ENCODE results near the gene MCCD1.

The MCCD1 gene

DNA sequence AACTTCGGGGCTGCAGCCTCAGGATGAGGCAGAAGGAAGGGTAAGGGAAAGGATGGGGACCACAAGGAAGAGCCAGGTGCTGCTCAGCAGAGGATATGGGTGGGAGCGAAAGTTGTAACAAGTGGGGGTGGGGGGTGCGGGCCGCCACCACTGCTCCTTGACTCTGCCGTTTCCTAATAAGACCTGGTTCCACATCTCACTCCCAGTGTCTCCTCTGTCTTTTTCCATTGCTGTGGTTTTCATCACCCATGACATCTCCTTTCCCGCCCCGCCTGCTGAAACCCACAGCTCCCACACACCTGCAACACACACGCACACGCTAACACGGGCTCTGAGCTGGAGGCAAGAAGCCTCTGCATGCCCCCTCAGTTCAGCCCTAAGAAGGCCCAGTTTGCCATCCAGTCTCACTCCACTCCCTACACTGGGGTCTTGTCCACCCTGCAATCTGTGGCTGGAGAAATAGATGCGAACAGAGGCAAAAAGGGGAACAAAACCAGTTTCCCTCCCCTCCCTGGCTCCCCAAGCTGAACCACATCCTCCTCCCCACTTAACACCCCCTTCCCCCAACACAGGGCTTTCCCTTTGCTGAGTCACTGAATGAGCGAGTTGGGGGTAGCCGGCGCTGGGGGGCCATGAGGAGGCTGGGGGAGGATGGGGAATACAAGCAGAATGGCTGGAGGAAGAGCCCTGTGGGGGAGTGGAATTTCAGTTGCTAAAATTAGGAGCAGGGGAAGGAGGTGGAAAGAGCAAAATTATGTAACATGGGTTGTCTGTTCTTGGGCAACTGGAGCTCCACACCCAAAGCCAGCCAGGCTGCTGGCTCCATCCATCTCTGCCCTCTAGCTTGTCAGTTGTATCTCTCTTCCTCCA lies 30.1 kb downstream of the MCCD1 start:
- TF ChIP-seq, protein P1, sequence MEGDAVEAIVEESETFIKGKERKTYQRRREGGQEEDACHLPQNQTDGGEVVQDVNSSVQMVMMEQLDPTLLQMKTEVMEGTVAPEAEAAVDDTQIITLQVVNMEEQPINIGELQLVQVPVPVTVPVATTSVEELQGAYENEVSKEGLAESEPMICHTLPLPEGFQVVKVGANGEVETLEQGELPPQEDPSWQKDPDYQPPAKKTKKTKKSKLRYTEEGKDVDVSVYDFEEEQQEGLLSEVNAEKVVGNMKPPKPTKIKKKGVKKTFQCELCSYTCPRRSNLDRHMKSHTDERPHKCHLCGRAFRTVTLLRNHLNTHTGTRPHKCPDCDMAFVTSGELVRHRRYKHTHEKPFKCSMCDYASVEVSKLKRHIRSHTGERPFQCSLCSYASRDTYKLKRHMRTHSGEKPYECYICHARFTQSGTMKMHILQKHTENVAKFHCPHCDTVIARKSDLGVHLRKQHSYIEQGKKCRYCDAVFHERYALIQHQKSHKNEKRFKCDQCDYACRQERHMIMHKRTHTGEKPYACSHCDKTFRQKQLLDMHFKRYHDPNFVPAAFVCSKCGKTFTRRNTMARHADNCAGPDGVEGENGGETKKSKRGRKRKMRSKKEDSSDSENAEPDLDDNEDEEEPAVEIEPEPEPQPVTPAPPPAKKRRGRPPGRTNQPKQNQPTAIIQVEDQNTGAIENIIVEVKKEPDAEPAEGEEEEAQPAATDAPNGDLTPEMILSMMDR (conservative IDR thresholded peaks at IDR 0.05; ENCODE audit: low read depth): no peak
- H3K27ac ChIP-seq: peak overlapping the region; percentile 57
- POLR2A ChIA-PET (ENCODE audit: low non-redundant PET): no interaction called here
- DNase-seq (ENCODE audit: low spot score): no peak
- CTCF ChIA-PET: interaction anchor here (0.6 kb wide), 1 partner anchor 38 kb away, joined by 3 read pairs; no protein-coding TSS in a partner anchor

DNA sequence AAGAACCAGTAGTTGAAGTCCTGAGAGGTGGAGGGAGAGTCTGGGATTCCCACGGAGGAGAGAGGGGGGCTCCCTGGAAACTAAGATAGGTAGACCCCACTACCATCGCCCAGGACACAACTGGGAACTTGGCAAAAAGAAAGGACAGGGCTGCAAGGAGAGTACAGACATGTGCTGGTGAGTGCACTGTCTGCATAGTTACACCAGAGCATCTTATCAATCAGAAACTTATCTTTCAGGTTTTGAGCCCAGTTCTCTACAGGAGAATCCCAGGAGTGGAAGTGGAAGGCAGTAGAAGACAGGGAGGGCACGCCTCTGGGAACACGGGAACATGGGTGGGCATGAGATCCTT lies 30.8 kb downstream of the MCCD1 start:
- TF ChIP-seq, protein P1 (conservative IDR thresholded peaks at IDR 0.05; ENCODE audit: low read depth): no peak
- DNase-seq (ENCODE audit: low spot score): no peak
- CTCF ChIA-PET: no interaction called here
- H3K27ac ChIP-seq: peak overlapping the region; percentile 57
- POLR2A ChIA-PET (ENCODE audit: low non-redundant PET): no interaction called here

DNA sequence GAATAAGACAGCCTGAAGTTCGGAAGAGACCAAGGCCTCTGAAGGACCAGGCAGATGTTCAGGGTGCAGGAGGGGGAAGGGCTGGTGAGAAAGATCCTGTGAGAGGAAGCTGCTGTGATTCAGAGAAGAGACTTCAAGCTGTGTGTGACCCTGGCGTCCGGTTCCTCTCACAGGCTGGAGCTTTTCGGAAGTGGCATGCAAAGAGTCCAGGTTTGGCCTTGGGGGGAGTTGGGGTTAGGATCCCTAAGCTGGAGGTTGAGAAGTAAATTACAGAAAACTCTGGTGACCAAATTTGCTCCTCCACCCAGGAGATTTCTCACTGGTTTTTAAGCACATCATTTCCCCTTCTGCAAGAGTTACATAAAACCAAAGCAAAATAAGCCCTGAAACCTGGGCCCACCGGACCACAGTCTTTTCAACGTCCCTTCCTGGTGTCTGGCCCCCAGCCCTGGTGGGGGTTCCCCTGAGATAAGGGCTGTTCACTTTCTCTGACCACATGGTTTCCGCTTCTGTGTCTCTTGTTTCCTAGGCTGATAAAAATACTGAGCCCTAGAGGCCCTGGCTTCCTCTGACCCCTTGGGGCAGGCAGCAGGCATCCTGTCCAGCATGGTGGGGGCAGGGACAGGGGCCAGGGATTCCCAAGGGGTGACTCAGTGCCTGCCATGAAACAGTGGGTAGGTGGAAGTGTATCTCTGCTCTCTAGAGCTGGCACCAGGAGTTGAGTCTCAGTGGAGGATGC lies 31.4 kb downstream of the MCCD1 start:
- peak; percentile 65 for DNase-seq (ENCODE audit: low spot score)
- TF ChIP-seq, protein P1 (conservative IDR thresholded peaks at IDR 0.05; ENCODE audit: low read depth): no peak
- CTCF ChIA-PET: interaction anchor here (0.6 kb wide), 1 partner anchor 66 kb away, joined by 5 read pairs; no protein-coding TSS in a partner anchor
- H3K27ac ChIP-seq: peak overlapping the region; percentile 57
- POLR2A ChIA-PET (ENCODE audit: low non-redundant PET): no interaction called here

DNA sequence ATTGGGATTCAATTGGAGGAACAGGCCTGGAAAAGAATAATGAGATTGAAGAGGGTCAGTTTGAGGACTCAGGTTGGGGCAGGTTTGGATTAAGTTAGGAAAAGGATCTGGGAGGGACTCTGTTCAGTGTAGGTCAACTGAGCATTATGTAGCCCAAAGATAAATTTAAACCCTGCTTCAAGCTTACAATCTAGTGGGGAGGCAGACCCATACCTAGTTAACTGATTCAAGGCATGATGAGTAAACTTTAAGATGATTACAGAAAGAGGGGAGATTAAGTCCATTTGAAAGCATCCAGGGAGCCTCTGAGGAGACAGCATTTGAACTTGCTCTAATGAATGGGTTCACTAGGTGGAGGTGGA lies 31.9 kb downstream of the MCCD1 start:
- H3K27ac ChIP-seq: peak overlapping the region; percentile 57
- TF ChIP-seq, protein P1 (conservative IDR thresholded peaks at IDR 0.05; ENCODE audit: low read depth): no peak
- DNase-seq (ENCODE audit: low spot score): no peak
- CTCF ChIA-PET: interaction anchor here (0.6 kb wide), 1 partner anchor 66 kb away, joined by 5 read pairs; no protein-coding TSS in a partner anchor
- POLR2A ChIA-PET (ENCODE audit: low non-redundant PET): no interaction called here

DNA sequence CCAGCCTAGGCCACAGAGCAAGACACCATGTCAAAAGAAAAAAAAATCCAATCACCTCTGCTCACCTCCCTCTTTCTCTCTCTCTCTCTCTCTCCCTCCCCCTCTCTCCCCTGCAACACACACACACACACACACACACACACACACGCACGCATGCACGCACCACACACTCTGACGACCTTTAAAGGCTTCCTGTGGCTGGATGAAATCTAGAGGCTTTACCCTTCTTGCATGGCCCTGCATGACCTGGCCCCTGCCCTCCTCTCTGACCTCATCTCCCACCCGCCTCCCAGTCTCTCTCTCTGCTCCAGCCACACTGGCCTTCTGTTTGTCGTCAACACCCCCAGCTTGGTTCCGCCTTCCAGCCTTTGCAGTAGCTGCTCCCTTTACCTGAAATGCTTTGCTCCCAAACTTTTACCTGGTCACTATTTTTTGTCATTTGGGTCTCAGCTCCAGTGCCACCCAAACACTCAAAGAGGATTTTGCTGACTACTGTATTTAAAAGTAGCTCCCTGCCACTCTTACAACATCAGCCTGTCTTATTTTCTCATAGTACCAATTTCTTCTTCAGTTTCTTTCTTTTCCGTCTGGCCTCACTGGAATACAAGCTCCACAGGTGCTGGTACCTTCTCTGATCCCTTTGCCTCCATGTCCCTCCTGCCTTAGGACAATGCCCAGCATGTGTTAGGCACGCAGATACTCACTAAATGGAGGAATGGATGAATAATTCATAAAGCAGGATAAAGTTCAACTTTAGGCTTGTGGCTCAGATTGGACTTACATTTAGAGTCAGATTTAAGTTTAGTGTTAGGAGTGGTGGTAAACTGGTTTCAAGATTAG lies 39.0 kb downstream of the MCCD1 start:
- H3K27ac ChIP-seq: no peak overlapping the region
- no peak for DNase-seq (ENCODE audit: low spot score)
- TF ChIP-seq, protein P1 (conservative IDR thresholded peaks at IDR 0.05; ENCODE audit: low read depth): no peak
- ChIA-PET CTCF (interaction anchor here (0.6 to 1.7 kb wide), 3 partner anchors 13 to 431 kb away, joined by 3 to 5 read pairs (median 3); no protein-coding TSS in a partner anchor), POLR2A (ENCODE audit: low non-redundant PET) (no interaction called here)

DNA sequence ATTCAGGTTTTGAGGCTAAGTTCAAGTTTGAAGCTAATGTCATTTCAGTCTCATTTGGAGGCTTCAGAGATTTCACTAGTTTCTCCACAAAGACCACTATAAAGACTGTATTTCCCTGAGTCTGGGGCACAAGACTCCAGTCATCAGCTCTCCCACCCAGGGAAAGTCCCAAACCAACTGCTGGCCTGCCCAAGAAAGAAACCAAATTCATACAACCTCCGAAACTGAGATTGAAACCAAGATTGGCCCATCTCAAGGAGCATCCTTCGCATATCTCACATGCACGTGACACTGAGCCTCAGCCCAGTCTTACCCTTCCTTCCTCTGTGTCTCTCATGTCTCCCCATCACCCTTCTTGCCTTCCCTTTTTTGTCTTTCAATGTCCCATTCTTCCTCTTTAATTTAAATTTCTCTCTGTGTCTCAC lies 39.8 kb downstream of the MCCD1 start:
- no peak overlapping the region for H3K27ac ChIP-seq
- ChIA-PET CTCF (interaction anchor here (1.7 kb wide), 1 partner anchor 12 kb away, joined by 5 read pairs; no protein-coding TSS in a partner anchor), POLR2A (ENCODE audit: low non-redundant PET) (no interaction called here)
- DNase-seq (ENCODE audit: low spot score): no peak
- TF ChIP-seq, protein P1 (conservative IDR thresholded peaks at IDR 0.05; ENCODE audit: low read depth): no peak
